ENCODE results near the gene BCO1. TPM values are rescaled to one million over a fixed set of nuclear protein-coding genes. Genes with fewer than 3 reads are reported as not detected.

Gene BCO1
- total and polyA plus RNA-seq, 2 of the 4 experiments (the other 2 are of a cell fraction) = not detected

DNA sequence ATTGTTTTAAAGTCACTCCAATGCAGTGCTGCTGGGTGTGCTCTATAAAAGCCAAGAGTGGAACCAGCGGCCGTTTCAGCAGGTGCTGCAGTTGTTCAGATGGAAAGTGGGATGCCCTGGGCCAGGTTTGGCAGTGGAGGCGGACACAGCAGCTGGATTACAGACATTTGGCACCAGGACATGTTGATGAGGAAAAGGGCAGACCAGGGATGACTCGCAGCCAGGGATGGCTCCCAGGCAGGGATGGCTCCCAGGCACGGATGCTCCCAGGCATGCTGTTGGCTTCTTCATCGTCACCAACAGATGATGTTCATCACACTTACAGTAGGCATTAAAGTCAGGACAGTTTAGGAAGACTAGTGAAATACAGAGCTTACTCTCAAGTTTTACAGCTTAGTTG, 86.3 kb downstream of the BCO1 start:
- Histone ChIP-seq H3K4me3 (ENCODE audit: insufficient read depth, low read depth, low read length) (no peak overlapping the region), H3K18ac (ENCODE audit: low read depth, low read length) (no peak overlapping the region), H4K20me1 (ENCODE audit: insufficient read depth, low read length) (peaks cover 23% of the 10 kb centered on the region), H4K8ac (ENCODE audit: low read depth in 2 of 2, low read length in 2 of 2) (no peak overlapping the region), H3K9me3 (ENCODE audit: control insufficient read depth, insufficient read depth, low read length) (no peaks in the 10 kb centered on the region), H3K9ac (ENCODE audit: low read depth, low read length) (no peak overlapping the region), H3K36me3 (ENCODE audit: control insufficient read depth, insufficient read depth, low read length) (no peaks in the 10 kb centered on the region), H3K27ac (ENCODE audit: insufficient read depth, low read length) (no peak overlapping the region), H3K23ac (ENCODE audit: low read depth, low read length) (no peak overlapping the region), H2BK20ac (ENCODE audit: low read depth, low read length) (no peak overlapping the region), H3K79me1 (ENCODE audit: low read depth in 1 of 2, low read length in 2 of 2) (peaks cover 30 to 56% of the 10 kb centered on the region in 2 experiments), H3K4ac (ENCODE audit: low read depth, low read length) (no peak overlapping the region), H2AK9ac (replicated peaks; ENCODE audit: low read depth, low read length, poor library complexity) (no peak overlapping the region), H2BK120ac (ENCODE audit: low read depth, low read length) (no peak overlapping the region), H2BK15ac (ENCODE audit: low read depth, low read length) (no peak overlapping the region), H2BK5ac (ENCODE audit: low read depth, low read length, poor library complexity, severe bottlenecking) (no peak overlapping the region), H2AK5ac (ENCODE audit: low read depth, low read length) (no peak overlapping the region), H3K27me3 (ENCODE audit: control insufficient read depth, insufficient read depth, low read length) (no peaks in the 10 kb centered on the region), H3K9me1 (ENCODE audit: insufficient read depth, low read length) (peaks cover 10% of the 10 kb centered on the region; the same call in 1 of the 2 replicates), H4K5ac (ENCODE audit: low read depth, low read length) (no peak overlapping the region), H3K56ac (ENCODE audit: extremely low read depth, insufficient read depth, low read length) (no peak overlapping the region), H4K91ac (ENCODE audit: insufficient read depth, low read depth, low read length) (no peak overlapping the region), H3K4me1 (ENCODE audit: control insufficient read depth, insufficient read depth, low read length) (peaks cover 4% of the 10 kb centered on the region; the same call in 1 of the 2 replicates), H2AFZ (replicated peaks; ENCODE audit: low read length, poor library complexity) (no peak overlapping the region), H3K14ac (replicated peaks; ENCODE audit: low read depth, low read length) (no peak overlapping the region), H3K4me2 (ENCODE audit: low read depth, low read length) (no peak overlapping the region)
- in situ Hi-C loops (cut with MboI; ENCODE audit: low sequenced_read_pairs) (no loop called here), intact Hi-C loops (cut with micrococcal nuclease) (no loop called here), dilution Hi-C loops (cut with HindIII; ENCODE audit: low sequenced_read_pairs, unreplicated experiment) (no loop called here)
- ChIA-PET POLR2A (ENCODE audit: unreplicated experiment) (no interaction called here), CTCF (interaction anchor here (0.5 kb wide), 1 partner anchor 108 kb away, joined by 3 read pairs; no protein-coding TSS in a partner anchor)
- BruUV-seq (replicated peaks) = no TSS peak
- DNase-seq (no peak), ATAC-seq (ENCODE audit: low read depth) (no peak)
- TF ChIP-seq RFX5 (IDR thresholded peaks at IDR 0.05; ENCODE audit: low read depth, low read length) = no peak
- no peak for TF ChIP-seq BHLHE40 (IDR thresholded peaks at IDR 0.05; ENCODE audit: low read depth, low read length)
- TF ChIP-seq SMC3 (IDR thresholded peaks at IDR 0.05; ENCODE audit: low read depth, low read length) = no peak
- TF ChIP-seq FOS (IDR thresholded peaks at IDR 0.05; ENCODE audit: low read depth, low read length) = no peak
- TF ChIP-seq, protein P1, sequence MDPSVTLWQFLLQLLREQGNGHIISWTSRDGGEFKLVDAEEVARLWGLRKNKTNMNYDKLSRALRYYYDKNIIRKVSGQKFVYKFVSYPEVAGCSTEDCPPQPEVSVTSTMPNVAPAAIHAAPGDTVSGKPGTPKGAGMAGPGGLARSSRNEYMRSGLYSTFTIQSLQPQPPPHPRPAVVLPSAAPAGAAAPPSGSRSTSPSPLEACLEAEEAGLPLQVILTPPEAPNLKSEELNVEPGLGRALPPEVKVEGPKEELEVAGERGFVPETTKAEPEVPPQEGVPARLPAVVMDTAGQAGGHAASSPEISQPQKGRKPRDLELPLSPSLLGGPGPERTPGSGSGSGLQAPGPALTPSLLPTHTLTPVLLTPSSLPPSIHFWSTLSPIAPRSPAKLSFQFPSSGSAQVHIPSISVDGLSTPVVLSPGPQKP (IDR thresholded peaks at IDR 0.05; ENCODE audit: borderline replicate concordance, low read depth, low read length) = no peak
- no peak for TF ChIP-seq POLR2A (IDR thresholded peaks at IDR 0.05; ENCODE audit: low read depth, low read length)
- TF ChIP-seq, protein P2, sequence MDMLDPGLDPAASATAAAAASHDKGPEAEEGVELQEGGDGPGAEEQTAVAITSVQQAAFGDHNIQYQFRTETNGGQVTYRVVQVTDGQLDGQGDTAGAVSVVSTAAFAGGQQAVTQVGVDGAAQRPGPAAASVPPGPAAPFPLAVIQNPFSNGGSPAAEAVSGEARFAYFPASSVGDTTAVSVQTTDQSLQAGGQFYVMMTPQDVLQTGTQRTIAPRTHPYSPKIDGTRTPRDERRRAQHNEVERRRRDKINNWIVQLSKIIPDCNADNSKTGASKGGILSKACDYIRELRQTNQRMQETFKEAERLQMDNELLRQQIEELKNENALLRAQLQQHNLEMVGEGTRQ (IDR thresholded peaks at IDR 0.05; ENCODE audit: low read depth, low read length) = no peak
- no peak for TF ChIP-seq NFE2L2 (IDR thresholded peaks at IDR 0.05; ENCODE audit: low read depth, low read length)
- no peak for TF ChIP-seq CEBPB (IDR thresholded peaks at IDR 0.05; ENCODE audit: low read depth, low read length)
- no peak for TF ChIP-seq RAD21 (IDR thresholded peaks at IDR 0.05; ENCODE audit: low read length)
- no peak for TF ChIP-seq RCOR1 (IDR thresholded peaks at IDR 0.05; ENCODE audit: insufficient replicate concordance, low read length)
- TF ChIP-seq CHD1 (IDR thresholded peaks at IDR 0.05; ENCODE audit: low read depth, low read length) = no peak
- TF ChIP-seq MXI1 (IDR thresholded peaks at IDR 0.05; ENCODE audit: borderline replicate concordance, low read depth, low read length) = no peak
- TF ChIP-seq MAFK (IDR thresholded peaks at IDR 0.05; ENCODE audit: low read depth, low read length) = no peak
- no peak for TF ChIP-seq MAZ (IDR thresholded peaks at IDR 0.05; ENCODE audit: borderline replicate concordance, low read depth, low read length)
- TF ChIP-seq, protein P3, sequence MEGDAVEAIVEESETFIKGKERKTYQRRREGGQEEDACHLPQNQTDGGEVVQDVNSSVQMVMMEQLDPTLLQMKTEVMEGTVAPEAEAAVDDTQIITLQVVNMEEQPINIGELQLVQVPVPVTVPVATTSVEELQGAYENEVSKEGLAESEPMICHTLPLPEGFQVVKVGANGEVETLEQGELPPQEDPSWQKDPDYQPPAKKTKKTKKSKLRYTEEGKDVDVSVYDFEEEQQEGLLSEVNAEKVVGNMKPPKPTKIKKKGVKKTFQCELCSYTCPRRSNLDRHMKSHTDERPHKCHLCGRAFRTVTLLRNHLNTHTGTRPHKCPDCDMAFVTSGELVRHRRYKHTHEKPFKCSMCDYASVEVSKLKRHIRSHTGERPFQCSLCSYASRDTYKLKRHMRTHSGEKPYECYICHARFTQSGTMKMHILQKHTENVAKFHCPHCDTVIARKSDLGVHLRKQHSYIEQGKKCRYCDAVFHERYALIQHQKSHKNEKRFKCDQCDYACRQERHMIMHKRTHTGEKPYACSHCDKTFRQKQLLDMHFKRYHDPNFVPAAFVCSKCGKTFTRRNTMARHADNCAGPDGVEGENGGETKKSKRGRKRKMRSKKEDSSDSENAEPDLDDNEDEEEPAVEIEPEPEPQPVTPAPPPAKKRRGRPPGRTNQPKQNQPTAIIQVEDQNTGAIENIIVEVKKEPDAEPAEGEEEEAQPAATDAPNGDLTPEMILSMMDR (conservative IDR thresholded peaks at IDR 0.05; ENCODE audit: low read depth, low read length) = no peak
- 100% methylated on average over 2 of the region's 6 CpGs; no CpG with 5 or more reads in 1 of the 2 experiments for WGBS, 2 experiments (ENCODE audit: extremely low coverage in 2 of 2, insufficient read length in 1 of 2)

All from IMR-90 (cell line).